Activated CD8-positive, alpha-beta T cell treated with anti-CD3 and anti-CD28 coated beads, Interleukin-2, amount 10 ng/mL, durations not matched to agents 7 days and 5 days (primary cell): ENCODE measurements around the gene KIZ. TPM values are rescaled to one million over a fixed set of nuclear protein-coding genes. Genes with fewer than 3 reads are reported as not detected.

Source experiments
- ATAC-seq: fragments of 150-1000 bp; cut with Tn5 transposase; one replicate; pipeline ENCODE4 v1.10.0; 2021; ENCODE audit warnings: moderate library complexity
- CTCF ChIA-PET: fragments of 350-600 bp; sonication (Branson Sonifier 250); formaldehyde crosslinking; loops from one replicate; lab custom pipeline; 2021; ENCODE audit warnings: antibody characterized with exemption; lab: Charles Lee
- POLR2A ChIA-PET: fragments of 350-600 bp; sonication (Branson Sonifier 250); formaldehyde crosslinking; loops from one replicate; lab custom pipeline; 2021; ENCODE audit warnings: antibody characterized with exemption; lab: Charles Lee
- DNase-seq: peaks from one replicate; pipeline ENCODE4 v3.0.0-alpha.2; 2020
- H3K27ac Mint-ChIP-seq: one replicate; pipeline ENCODE4 v1.8.0; 2021; ENCODE audit warnings: mild to moderate bottlenecking, mixed read lengths
- H3K27me3 Mint-ChIP-seq: one replicate; pipeline ENCODE4 v1.8.0; 2021; ENCODE audit warnings: low read depth, mixed read lengths
- H3K36me3 Mint-ChIP-seq: one replicate; pipeline ENCODE4 v1.8.0; 2021; ENCODE audit warnings: low read depth, mixed read lengths
- H3K4me1 Mint-ChIP-seq: one replicate; pipeline ENCODE4 v1.8.0; 2021; ENCODE audit warnings: low read depth, mixed read lengths
- H3K4me3 Mint-ChIP-seq: one replicate; pipeline ENCODE4 v1.8.0; 2021; ENCODE audit warnings: mild to moderate bottlenecking, mixed read lengths
- H3K9me3 Mint-ChIP-seq: one replicate; pipeline ENCODE4 v1.8.0; 2022; ENCODE audit warnings: mixed read lengths; ENCODE audit not compliant: insufficient read depth
- total RNA-seq, 2 experiments: library from RNA; stranded (reverse); gene quantifications; one replicate each; pipeline ENCODE4 v1.2.3, GENCODE V29; 2021

Gene KIZ
- total RNA-seq, 2 experiments from 2014 or later, result 16.2 to 19.9 TPM

- Mint-ChIP-seq H3K27ac (no peak overlapping the region), H3K9me3 (no peaks in the 10 kb centered on the region), H3K36me3 (no peaks in the 10 kb centered on the region), H3K27me3 (no peaks in the 10 kb centered on the region), H3K4me1 (peaks cover 12% of the 10 kb centered on the region), H3K4me3 (no peak overlapping the region)
- DNase-seq (no peak), ATAC-seq (no peak)
- POLR2A ChIA-PET, result no interaction called here
- CTCF ChIA-PET, result no interaction called here
Measured at GRCh38 chr20:21213691-21214090, 87.8 kb downstream of the KIZ start.

- no peaks in the 10 kb centered on the region for H3K27me3 Mint-ChIP-seq
- DNase-seq, result no peak
- ATAC-seq, result no peak
- H3K36me3 Mint-ChIP-seq, result no peaks in the 10 kb centered on the region
- no peak overlapping the region for H3K27ac Mint-ChIP-seq
- H3K4me1 Mint-ChIP-seq, result peaks cover 12% of the 10 kb centered on the region
- POLR2A ChIA-PET, result no interaction called here
- CTCF ChIA-PET, result interaction anchor here (1.4 kb wide), 2 partner anchors 21 to 22 kb away, joined by 4 to 5 read pairs; no protein-coding TSS in a partner anchor
- H3K9me3 Mint-ChIP-seq, result no peaks in the 10 kb centered on the region
- no peak overlapping the region for H3K4me3 Mint-ChIP-seq
Measured at GRCh38 chr20:21214431-21214830, 88.5 kb downstream of the KIZ start.

- H3K36me3 Mint-ChIP-seq, result no peaks in the 10 kb centered on the region
- ATAC-seq (no peak), DNase-seq (no peak)
- ChIA-PET POLR2A (no interaction called here), CTCF (interaction anchor here (2.8 kb wide), 1 partner anchor 16 kb away, joined by 17 read pairs; no protein-coding TSS in a partner anchor)
- no peak overlapping the region for H3K4me3 Mint-ChIP-seq
- H3K9me3 Mint-ChIP-seq, result no peaks in the 10 kb centered on the region
- H3K27me3 Mint-ChIP-seq, result no peaks in the 10 kb centered on the region
- H3K27ac Mint-ChIP-seq, result no peak overlapping the region
- H3K4me1 Mint-ChIP-seq, result no peaks in the 10 kb centered on the region
Measured at GRCh38 chr20:21219686-21220085, 93.8 kb downstream of the KIZ start.

DNA sequence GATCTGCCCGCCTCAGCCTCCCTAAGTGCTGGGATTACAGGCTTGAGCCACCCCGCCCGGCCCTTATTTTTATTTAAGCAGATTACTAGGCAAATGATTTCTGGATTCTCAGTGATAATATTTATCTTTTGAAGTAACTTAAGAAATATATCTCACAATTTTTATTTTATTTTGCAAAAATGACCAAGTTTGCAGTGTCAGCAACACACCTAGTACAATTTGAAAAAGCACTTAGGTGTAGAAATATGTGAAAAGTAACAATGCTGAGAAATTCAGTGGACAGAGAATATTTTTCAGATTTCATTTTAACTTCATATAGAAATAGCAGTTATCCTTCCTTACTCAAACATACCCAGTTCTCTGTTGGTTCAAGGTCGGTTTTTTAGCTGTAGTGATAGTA lies 98.3 kb downstream of the KIZ start:
- H3K4me3 Mint-ChIP-seq, result no peak overlapping the region
- no peaks in the 10 kb centered on the region for H3K4me1 Mint-ChIP-seq
- H3K27me3 Mint-ChIP-seq, result no peaks in the 10 kb centered on the region
- ChIA-PET CTCF (interaction anchor here (1.8 to 2.0 kb wide), 2 partner anchors 11 kb away, joined by 7 to 25 read pairs; no protein-coding TSS in a partner anchor), POLR2A (no interaction called here)
- no peak for DNase-seq
- ATAC-seq, result no peak
- no peaks in the 10 kb centered on the region for H3K36me3 Mint-ChIP-seq
- no peak overlapping the region for H3K27ac Mint-ChIP-seq
- H3K9me3 Mint-ChIP-seq, result no peaks in the 10 kb centered on the region

GRCh38 chr20:21225215-21225947 lies 99.5 kb downstream of the KIZ start:
- H3K36me3 Mint-ChIP-seq, result no peaks in the 10 kb centered on the region
- H3K4me1 Mint-ChIP-seq, result no peaks in the 10 kb centered on the region
- no peak overlapping the region for H3K27ac Mint-ChIP-seq
- DNase-seq (no peak), ATAC-seq (no peak)
- ChIA-PET CTCF (interaction anchor here (2.0 kb wide), 1 partner anchor 10 kb away, joined by 25 read pairs; no protein-coding TSS in a partner anchor), POLR2A (no interaction called here)
- H3K9me3 Mint-ChIP-seq, result no peaks in the 10 kb centered on the region
- no peak overlapping the region for H3K4me3 Mint-ChIP-seq
- H3K27me3 Mint-ChIP-seq, result no peaks in the 10 kb centered on the region

DNA sequence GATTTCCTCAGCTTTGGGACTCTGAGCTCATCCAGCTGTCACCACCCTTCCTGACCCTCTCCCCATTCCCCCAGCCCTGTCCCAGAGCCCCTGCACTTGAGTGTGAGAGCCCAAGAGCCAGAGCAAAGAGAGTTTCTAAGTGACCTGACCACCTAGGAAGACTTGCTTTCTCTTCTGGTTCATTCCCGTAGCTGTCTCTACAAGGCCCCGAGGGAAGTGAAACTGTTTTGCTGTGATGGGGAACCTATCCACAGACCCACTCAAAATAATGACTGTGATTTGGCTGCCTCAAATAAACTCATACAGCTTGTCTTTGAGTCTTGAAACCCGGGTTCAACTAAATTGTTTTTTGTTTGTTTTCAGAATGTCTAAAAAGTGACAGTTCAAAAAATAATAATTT lies 102.6 kb downstream of the KIZ start:
- no peak overlapping the region for H3K27ac Mint-ChIP-seq
- ChIA-PET CTCF (interaction anchor here (1.5 kb wide), 1 partner anchor 277 kb away, joined by 4 read pairs; no protein-coding TSS in a partner anchor), POLR2A (no interaction called here)
- DNase-seq (no peak), ATAC-seq (no peak)
- H3K9me3 Mint-ChIP-seq, result no peaks in the 10 kb centered on the region
- H3K4me1 Mint-ChIP-seq, result no peaks in the 10 kb centered on the region
- H3K36me3 Mint-ChIP-seq, result no peaks in the 10 kb centered on the region
- H3K27me3 Mint-ChIP-seq, result no peaks in the 10 kb centered on the region
- no peak overlapping the region for H3K4me3 Mint-ChIP-seq

GRCh38 chr20:21229163-21229562 lies 103.3 kb downstream of the KIZ start:
- no peaks in the 10 kb centered on the region for H3K9me3 Mint-ChIP-seq
- ChIA-PET POLR2A (no interaction called here), CTCF (interaction anchor here (0.7 to 1.5 kb wide), 3 partner anchors 11 to 277 kb away, joined by 3 to 4 read pairs (median 4); no protein-coding TSS in a partner anchor)
- H3K36me3 Mint-ChIP-seq, result no peaks in the 10 kb centered on the region
- no peak for DNase-seq
- no peaks in the 10 kb centered on the region for H3K4me1 Mint-ChIP-seq
- no peak overlapping the region for H3K27ac Mint-ChIP-seq
- no peak overlapping the region for H3K4me3 Mint-ChIP-seq
- no peaks in the 10 kb centered on the region for H3K27me3 Mint-ChIP-seq
- ATAC-seq, result no peak

DNA sequence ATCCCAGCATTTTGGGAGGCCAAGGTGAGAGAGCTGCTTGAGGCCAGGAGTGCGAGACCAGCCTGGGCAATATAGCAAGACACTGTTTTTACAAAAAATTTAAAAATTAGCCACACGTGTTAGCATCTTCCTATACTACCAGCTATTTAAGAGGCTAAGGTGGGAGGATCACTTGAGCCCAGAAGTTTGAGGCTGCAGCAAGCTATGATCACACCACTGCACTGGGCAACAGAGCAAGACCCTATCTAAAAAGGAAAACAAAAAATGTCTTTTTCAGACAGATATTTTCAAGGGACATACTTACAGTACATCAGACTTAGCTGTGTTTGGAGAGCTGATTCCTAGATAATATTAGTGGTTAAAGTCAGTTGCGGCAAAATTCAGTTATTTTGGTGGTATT lies 104.3 kb downstream of the KIZ start:
- Mint-ChIP-seq H3K9me3 (no peaks in the 10 kb centered on the region), H3K27ac (no peak overlapping the region), H3K4me3 (no peak overlapping the region), H3K4me1 (no peaks in the 10 kb centered on the region), H3K36me3 (no peaks in the 10 kb centered on the region), H3K27me3 (no peaks in the 10 kb centered on the region)
- DNase-seq (no peak), ATAC-seq (no peak)
- CTCF ChIA-PET, result interaction anchor here (1.2 kb wide), 1 partner anchor 10 kb away, joined by 4 read pairs; no protein-coding TSS in a partner anchor
- POLR2A ChIA-PET, result no interaction called here

DNA sequence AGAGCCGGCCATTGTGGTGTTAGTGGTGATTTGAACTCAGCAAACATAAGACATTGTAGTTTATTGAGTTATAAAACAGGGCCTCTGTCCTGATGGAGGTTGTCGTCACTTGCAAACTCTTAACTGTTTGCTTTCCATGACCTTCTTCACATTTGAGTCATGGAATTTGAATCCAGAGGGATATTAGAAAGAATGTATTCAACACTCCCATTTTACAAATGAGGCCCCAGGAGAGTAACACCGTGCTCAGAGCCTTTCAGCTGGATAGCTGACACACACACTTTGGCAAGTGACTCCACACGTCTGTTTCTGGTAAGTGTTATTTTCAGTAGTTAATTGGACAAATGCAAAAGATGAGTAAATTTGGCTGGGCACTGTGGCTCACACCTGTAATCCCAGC lies 104.8 kb downstream of the KIZ start:
- DNase-seq, result no peak
- ATAC-seq, result no peak
- no peak overlapping the region for H3K4me3 Mint-ChIP-seq
- H3K4me1 Mint-ChIP-seq, result no peaks in the 10 kb centered on the region
- H3K36me3 Mint-ChIP-seq, result no peaks in the 10 kb centered on the region
- no peak overlapping the region for H3K27ac Mint-ChIP-seq
- no peaks in the 10 kb centered on the region for H3K9me3 Mint-ChIP-seq
- H3K27me3 Mint-ChIP-seq, result no peaks in the 10 kb centered on the region
- ChIA-PET POLR2A (no interaction called here), CTCF (no interaction called here)

GRCh38 chr20:21232546-21233280 lies 106.8 kb downstream of the KIZ start:
- DNase-seq (no peak), ATAC-seq (no peak)
- Mint-ChIP-seq H3K4me3 (no peak overlapping the region), H3K27me3 (no peaks in the 10 kb centered on the region), H3K9me3 (no peaks in the 10 kb centered on the region), H3K27ac (no peak overlapping the region), H3K36me3 (no peaks in the 10 kb centered on the region), H3K4me1 (peaks cover 5% of the 10 kb centered on the region)
- POLR2A ChIA-PET, result no interaction called here
- CTCF ChIA-PET, result interaction anchor here (0.6 to 2.9 kb wide), 3 partner anchors 272 to 372 kb away, joined by 3 to 21 read pairs (median 3); no protein-coding TSS in a partner anchor

- ATAC-seq (no peak), DNase-seq (no peak)
- Mint-ChIP-seq H3K36me3 (no peaks in the 10 kb centered on the region), H3K27ac (no peak overlapping the region), H3K27me3 (no peaks in the 10 kb centered on the region), H3K9me3 (no peaks in the 10 kb centered on the region), H3K4me1 (peaks cover 5% of the 10 kb centered on the region), H3K4me3 (no peak overlapping the region)
- CTCF ChIA-PET, result interaction anchor here (0.7 to 8.6 kb wide), 26 partner anchors 9 to 485 kb away, joined by 3 to 205 read pairs (median 8); no protein-coding TSS in a partner anchor
- POLR2A ChIA-PET, result interaction anchor here (1.0 kb wide), 1 partner anchor 155 kb away, joined by 3 read pairs; no protein-coding TSS in a partner anchor
Measured at GRCh38 chr20:21234324-21234723, 108.4 kb downstream of the KIZ start.
